VCaP (cell line): Measurements from ENCODE around the gene NDUFA11.

Experiments used
- H3K27ac ChIP-seq: fragments of 450-650 bp; 2 replicates; pipeline ENCODE4 v1.5.1; 2017
- CTCF ChIP-seq: fragments of 450-650 bp; conservative IDR thresholded peaks from 2 replicates; pipeline ENCODE4 v1.5.1; 2017; ENCODE audit warnings: mild to moderate bottlenecking, moderate library complexity

NDUFA11 gene

GRCh38 chr19:5923356-5923755 is 19.8 kb upstream of the NDUFA11 start:
- TF ChIP-seq CTCF: no peak
- H3K27ac ChIP-seq: no peak overlapping the region

DNA sequence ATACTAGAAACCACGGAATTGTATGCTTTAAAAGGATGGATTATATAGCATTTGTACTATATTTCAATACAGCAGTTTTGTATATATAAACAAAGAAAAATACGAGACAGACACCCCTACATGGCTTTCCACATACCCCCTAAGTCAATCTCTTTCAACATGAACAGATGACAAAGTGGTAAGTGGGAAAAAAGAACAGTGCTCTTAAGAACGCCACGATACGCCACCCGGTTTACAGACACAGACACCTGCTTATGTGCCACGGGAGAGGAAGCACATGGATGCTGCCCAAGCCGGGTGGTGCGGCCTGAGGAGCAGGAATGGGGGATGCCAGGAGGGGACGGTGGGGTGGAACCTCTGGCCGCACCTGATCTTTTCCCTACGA is 18.6 kb upstream of the NDUFA11 start:
- TF ChIP-seq CTCF: no peak
- H3K27ac ChIP-seq: no peak overlapping the region

- TF ChIP-seq CTCF: no peak
- no peak overlapping the region for H3K27ac ChIP-seq
Observed at GRCh38 chr19:5921516-5922160, 18.0 kb upstream of the NDUFA11 start.

GRCh38 chr19:5918463-5919079 is 15.0 kb upstream of the NDUFA11 start:
- H3K27ac ChIP-seq: no peak overlapping the region
- no peak for TF ChIP-seq CTCF

DNA sequence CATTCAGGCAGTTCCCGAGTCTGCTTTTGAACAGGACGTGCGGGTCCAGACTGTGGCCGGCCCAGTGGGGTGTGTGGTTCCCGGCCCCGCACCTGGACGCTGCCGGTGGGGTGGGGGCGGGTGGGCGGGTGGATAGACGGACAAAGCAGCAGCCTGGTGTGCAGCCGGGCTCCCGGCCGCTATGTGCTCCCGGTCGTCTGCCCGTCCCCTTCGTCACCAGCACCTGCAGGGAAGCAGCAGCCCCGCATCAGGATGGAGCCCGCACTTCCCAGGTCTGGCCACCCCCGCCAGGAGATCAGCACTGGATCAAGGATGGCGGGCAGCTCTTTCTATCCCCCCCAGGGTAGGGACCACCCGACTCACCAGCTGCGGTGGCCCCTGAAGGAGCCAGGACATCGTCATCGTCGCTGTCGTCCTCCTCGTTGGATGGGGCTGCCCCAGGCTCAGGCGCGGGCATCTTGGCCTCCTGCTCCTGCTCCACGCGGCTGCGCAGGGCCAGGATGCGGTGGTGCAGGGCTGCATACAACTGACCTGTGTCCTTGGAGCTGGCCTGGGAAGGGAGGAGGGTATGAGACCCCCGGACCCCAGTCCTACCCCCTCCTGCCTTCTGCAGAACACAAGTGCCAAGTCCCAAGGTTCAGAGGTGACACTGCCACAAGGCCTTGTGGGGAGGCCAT is 14.0 kb upstream of the NDUFA11 start:
- TF ChIP-seq CTCF: no peak
- no peak overlapping the region for H3K27ac ChIP-seq

GRCh38 chr19:5916181-5916708 is 12.7 kb upstream of the NDUFA11 start:
- H3K27ac ChIP-seq: no peak overlapping the region
- TF ChIP-seq CTCF: no peak

DNA sequence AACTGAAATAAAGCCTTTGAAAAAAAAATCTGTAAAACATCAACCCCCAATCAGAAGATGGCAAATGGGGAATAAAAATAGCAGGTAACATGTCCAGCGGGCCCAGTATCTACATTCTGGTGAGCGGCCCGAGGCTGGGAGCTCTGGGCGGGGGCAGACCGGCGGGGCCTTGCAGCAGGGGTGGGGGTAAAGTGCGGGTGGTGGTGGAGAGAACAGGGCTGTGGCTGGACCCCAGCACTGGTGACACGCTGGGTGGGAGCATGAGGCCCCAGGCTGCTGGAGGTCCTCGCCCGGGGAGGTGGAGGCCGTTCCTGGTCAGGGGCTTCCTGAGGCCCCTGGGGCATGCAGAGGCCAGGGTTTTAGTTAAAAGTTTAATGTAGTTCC is 12.2 kb upstream of the NDUFA11 start:
- no peak for TF ChIP-seq CTCF
- peak overlapping the region; percentile 7; the same call in 1 of the 2 replicates for H3K27ac ChIP-seq
